HFFc6 (cell line): ENCODE results near the gene DNAJC27. TPM values are rescaled to one million over a fixed set of nuclear protein-coding genes. Genes with fewer than 3 reads are reported as not detected.

ENCODE experiments used
- DNase-seq: peaks from one replicate; pipeline ENCODE4 v3.0.0-alpha.2; 2018
- H3K27ac Mint-ChIP-seq: 2 replicates; pipeline ENCODE4 v1.8.0; 2020; ENCODE audit warnings: mild to moderate bottlenecking, mixed read lengths
- H3K27me3 Mint-ChIP-seq: 2 replicates; pipeline ENCODE4 v1.8.0; 2021; ENCODE audit warnings: mild to moderate bottlenecking, moderate library complexity, mixed read lengths; ENCODE audit not compliant: insufficient read depth
- H3K36me3 Mint-ChIP-seq: 2 replicates; pipeline ENCODE4 v1.8.0; 2021; ENCODE audit warnings: low read depth, mixed read lengths
- H3K4me1 Mint-ChIP-seq: 2 replicates; pipeline ENCODE4 v1.8.0; 2020; ENCODE audit warnings: low read depth, mixed read lengths
- H3K4me3 Mint-ChIP-seq: 2 replicates; pipeline ENCODE4 v1.8.0; 2020; ENCODE audit warnings: mild to moderate bottlenecking, moderate library complexity, mixed read lengths
- H3K9me3 Mint-ChIP-seq: 2 replicates; pipeline ENCODE4 v1.8.0; 2020; ENCODE audit warnings: mild to moderate bottlenecking, mixed read lengths
- total RNA-seq, 6 experiments: library from RNA; stranded (reverse); fragmentation: NEBNext Ultra II Directional; extraction: Animal tissue kit (Norgen Biotek cat#: 25700); gene quantifications; 2 replicates in 1 of 6; 3 replicates in 5 of 6; pipeline ENCODE4 v1.2.3, GENCODE V29; 2021
- TF ChIP-seq, protein P1 (sequence below): fragments of 200-600 bp; sonication (generic); IDR thresholded peaks from 2 replicates; pipeline ENCODE4 v1.5.0; 2021; ENCODE audit warnings: antibody characterized with exemption, mild to moderate bottlenecking

DNAJC27 gene
- total RNA-seq, 6 experiments from 2014 or later, result 2.8 to 3.9 (median 3.6) TPM

DNA sequence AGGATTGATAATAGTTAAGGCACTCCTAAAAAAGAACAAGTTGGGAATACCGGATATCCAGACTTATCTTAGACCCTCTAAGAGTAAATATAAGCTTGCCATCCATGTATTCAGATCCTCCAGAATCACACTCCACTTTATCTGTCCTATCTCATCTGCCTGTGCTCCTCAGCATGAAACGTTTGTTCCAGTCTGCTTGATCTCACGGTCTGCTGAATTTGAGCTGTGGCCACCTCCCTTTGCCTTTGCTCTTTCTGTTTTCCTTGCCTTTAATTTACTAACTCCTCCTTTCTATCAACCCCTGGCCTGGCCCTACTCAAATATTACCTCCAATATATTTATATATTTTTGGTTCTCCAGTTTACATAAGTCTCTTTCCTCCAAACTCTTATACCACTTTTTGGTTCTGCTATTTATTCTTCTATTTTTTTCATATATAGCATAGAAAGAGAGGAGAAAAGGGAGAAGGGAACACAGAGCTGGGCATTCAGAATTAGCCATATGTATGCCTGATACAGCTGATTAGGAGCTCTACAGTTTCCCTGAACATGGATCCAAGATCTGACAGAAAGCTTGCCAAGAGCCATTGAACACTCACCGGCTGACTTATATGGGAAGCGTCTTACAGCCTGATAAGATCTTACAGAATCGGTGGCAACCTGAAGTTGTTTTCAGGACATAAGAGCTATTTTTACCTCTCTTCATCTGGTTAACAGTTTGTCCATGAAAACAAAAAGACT lies 21.8 kb upstream of the DNAJC27 start:
- TF ChIP-seq, protein P1, sequence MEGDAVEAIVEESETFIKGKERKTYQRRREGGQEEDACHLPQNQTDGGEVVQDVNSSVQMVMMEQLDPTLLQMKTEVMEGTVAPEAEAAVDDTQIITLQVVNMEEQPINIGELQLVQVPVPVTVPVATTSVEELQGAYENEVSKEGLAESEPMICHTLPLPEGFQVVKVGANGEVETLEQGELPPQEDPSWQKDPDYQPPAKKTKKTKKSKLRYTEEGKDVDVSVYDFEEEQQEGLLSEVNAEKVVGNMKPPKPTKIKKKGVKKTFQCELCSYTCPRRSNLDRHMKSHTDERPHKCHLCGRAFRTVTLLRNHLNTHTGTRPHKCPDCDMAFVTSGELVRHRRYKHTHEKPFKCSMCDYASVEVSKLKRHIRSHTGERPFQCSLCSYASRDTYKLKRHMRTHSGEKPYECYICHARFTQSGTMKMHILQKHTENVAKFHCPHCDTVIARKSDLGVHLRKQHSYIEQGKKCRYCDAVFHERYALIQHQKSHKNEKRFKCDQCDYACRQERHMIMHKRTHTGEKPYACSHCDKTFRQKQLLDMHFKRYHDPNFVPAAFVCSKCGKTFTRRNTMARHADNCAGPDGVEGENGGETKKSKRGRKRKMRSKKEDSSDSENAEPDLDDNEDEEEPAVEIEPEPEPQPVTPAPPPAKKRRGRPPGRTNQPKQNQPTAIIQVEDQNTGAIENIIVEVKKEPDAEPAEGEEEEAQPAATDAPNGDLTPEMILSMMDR, result no peak

DNA sequence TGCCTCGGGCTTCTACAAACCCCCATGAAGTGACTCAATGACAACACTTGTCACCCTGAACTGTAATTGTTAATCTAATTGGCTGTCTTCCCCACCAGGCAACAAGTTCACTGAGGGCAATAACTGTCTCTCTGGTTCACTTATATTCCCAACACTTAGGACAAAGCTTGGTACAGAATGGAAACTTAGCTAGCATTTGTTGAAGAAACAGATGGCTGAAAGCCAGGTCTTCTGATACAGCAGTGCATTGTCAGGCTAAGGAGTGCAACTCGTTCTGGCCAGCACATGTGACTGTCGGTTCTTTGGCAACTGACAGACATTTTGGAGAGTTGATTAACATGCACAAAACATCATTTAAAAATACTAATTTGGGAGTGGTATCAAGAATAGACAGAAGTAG lies 14.6 kb upstream of the DNAJC27 start:
- Mint-ChIP-seq H3K27me3 (peaks cover 17% of the 10 kb centered on the region), H3K27ac (no peak overlapping the region), H3K9me3 (no peaks in the 10 kb centered on the region), H3K4me3 (no peak overlapping the region), H3K4me1 (peaks cover 4% of the 10 kb centered on the region; the same call in 1 of the 2 replicates), H3K36me3 (no peaks in the 10 kb centered on the region)
- DNase-seq, result no peak
- TF ChIP-seq, protein P1, result no peak

More for the DNA sequence above, 21.8 kb upstream of the DNAJC27 start:
- Mint-ChIP-seq H3K4me1 (peaks cover 25% of the 10 kb centered on the region), H3K36me3 (no peaks in the 10 kb centered on the region), H3K4me3 (no peak overlapping the region), H3K9me3 (no peaks in the 10 kb centered on the region), H3K27ac (no peak overlapping the region), H3K27me3 (peaks cover 5% of the 10 kb centered on the region)
- peak; percentile 28 for DNase-seq

DNA sequence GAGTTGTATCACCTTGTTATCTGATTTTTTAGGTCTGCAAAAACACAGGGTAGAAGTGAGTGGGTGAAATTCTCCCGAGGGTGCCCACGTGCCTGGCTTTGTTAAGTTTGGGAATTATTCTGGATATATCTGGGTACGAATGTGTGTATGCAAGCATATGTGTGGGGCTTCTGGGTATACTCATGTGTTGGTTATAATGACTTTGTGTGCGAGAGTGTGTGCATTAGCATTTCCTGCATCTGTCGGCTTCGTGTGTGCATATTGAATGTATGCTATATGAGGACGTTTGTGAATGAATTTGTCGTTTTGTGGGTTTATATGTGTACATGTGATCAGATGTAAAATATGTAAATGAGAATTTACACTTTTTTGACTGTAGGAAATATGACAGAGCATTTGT lies 13.8 kb upstream of the DNAJC27 start:
- H3K9me3 Mint-ChIP-seq, result no peaks in the 10 kb centered on the region
- peaks cover 7% of the 10 kb centered on the region; the same call in 1 of the 2 replicates for H3K4me1 Mint-ChIP-seq
- no peak overlapping the region for H3K4me3 Mint-ChIP-seq
- H3K27me3 Mint-ChIP-seq, result peaks cover 16% of the 10 kb centered on the region
- TF ChIP-seq, protein P1, result no peak
- no peak overlapping the region for H3K27ac Mint-ChIP-seq
- no peaks in the 10 kb centered on the region for H3K36me3 Mint-ChIP-seq
- no peak for DNase-seq

DNA sequence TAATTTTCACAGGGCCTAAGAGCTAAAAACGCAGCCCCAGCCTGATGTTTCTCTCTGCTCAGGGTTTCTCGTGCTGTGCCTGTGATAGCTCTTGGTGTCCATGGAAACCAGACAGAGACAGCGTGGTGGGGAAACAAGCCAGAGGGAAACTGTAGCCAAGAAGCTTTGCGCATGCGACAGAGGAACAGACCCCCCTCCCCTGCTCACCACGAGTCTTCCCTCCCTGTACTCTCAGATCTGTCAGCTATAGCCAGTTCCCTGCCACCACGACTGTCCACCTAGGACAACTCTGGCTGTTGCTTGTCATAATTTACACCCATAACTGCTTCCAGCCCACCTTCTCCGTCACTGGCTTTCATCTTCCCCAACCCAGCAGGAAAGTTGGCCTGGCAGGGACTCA lies 13.2 kb upstream of the DNAJC27 start:
- Mint-ChIP-seq H3K36me3 (no peaks in the 10 kb centered on the region), H3K4me1 (peaks cover 7% of the 10 kb centered on the region; the same call in 1 of the 2 replicates), H3K27ac (no peak overlapping the region), H3K9me3 (no peaks in the 10 kb centered on the region), H3K27me3 (peaks cover 17% of the 10 kb centered on the region), H3K4me3 (no peak overlapping the region)
- DNase-seq, result no peak
- TF ChIP-seq, protein P1, result no peak

DNA sequence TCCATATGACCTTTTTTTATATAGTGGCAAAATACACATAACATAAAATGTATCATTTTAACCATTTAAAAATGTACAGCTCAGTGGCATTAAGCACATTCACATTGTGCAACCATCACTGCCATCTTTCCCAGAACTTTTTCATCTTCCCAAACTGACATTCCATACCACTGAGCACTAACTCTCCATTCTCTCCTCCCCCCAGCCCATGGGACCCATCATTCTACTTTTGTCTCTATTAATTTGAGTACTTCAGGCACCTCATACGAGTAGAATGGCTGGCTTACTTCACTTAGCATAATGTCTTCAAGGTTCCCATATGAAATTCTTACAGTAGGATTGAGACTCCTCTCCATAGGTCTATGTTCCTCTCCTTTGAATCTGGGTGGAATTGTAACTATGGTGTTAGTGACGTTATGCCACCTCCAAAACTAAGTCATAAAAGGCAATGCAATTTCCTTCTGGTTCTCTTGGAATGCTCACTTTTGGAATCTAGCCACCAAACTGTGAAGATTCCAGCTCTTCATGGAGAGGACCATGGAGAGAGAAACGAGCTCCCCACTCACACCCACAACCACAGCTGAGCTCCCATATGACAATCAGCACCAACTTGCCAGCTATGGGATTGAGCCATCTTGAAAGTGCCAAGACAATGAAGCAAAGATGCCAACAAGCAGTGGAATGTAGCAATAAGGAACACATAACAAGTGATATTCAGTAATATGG lies 9.8 kb upstream of the DNAJC27 start:
- no peak overlapping the region for H3K27ac Mint-ChIP-seq
- H3K27me3 Mint-ChIP-seq, result peaks cover 10% of the 10 kb centered on the region
- no peaks in the 10 kb centered on the region for H3K9me3 Mint-ChIP-seq
- H3K4me1 Mint-ChIP-seq, result peaks cover 7% of the 10 kb centered on the region; the same call in 1 of the 2 replicates
- no peak overlapping the region for H3K4me3 Mint-ChIP-seq
- peak; percentile 2 for DNase-seq
- TF ChIP-seq, protein P1, result no peak
- no peaks in the 10 kb centered on the region for H3K36me3 Mint-ChIP-seq
